OCI-LY3 (cell line): Measurements from ENCODE around the gene ZNF74.

Source experiments
- EZH2phosphoT487 ChIP-seq: fragments of 200-600 bp; shearing (Covaris generic); IDR thresholded peaks from 2 replicates; pipeline ENCODE4 v1.6.1; 2018; ENCODE audit warnings: antibody characterized with exemption, mixed run types, low read depth
- TF ChIP-seq, protein P1 (sequence below): fragments of 200-600, 300-600 bp; sonication (generic); IDR thresholded peaks from 2 replicates; pipeline ENCODE4 v1.5.1; 2014; ENCODE audit warnings: antibody characterized with exemption, low read length, low read depth

DNA sequence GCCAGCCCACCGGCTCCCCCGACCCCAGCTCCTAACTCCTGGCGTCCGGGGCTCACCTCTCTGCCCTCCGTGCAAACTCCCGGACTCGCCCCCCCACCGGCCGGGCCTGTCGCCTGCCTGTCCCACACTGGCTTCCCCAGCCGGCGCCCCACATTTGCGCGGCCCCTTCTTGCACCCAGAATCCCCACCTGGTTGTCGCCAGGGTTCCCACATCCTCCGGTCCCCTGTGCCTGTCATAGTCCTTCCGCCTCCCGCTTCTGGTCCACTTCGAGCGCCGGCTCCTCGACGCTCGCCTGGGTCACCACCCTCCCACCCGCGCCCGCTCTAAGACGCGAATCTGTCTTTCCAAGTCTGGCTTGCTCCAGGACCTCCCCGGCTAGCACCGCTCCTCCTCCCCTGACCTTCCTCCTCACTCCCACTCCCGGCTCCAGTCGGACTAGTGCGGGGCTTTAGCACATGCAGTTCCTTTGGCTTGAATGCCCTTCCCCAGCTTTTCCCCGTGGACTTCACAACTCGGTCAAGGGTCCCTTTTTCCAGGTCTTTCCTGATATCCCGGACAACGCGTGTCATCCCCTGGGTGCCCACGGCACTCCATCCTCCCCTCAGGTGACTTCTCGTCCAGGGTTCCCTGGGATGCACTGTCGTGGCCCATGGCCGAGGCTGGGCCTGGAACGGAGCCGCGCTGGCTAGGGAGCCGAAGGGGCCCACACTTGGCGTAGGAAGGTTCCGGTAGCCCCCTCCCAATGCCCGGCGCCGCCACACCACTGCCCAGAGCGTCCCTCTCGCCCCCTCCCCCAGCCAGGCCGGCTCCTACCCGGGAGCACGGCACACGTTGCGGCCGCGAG lies 43.0 kb downstream of the ZNF74 start:
- TF ChIP-seq, protein P1, sequence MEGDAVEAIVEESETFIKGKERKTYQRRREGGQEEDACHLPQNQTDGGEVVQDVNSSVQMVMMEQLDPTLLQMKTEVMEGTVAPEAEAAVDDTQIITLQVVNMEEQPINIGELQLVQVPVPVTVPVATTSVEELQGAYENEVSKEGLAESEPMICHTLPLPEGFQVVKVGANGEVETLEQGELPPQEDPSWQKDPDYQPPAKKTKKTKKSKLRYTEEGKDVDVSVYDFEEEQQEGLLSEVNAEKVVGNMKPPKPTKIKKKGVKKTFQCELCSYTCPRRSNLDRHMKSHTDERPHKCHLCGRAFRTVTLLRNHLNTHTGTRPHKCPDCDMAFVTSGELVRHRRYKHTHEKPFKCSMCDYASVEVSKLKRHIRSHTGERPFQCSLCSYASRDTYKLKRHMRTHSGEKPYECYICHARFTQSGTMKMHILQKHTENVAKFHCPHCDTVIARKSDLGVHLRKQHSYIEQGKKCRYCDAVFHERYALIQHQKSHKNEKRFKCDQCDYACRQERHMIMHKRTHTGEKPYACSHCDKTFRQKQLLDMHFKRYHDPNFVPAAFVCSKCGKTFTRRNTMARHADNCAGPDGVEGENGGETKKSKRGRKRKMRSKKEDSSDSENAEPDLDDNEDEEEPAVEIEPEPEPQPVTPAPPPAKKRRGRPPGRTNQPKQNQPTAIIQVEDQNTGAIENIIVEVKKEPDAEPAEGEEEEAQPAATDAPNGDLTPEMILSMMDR, result no peak
- TF ChIP-seq EZH2phosphoT487, result no peak
